Colon (tissue), 2 donors: Measurements from ENCODE around the gene FYN.

Source experiments
- FAIRE-seq: peaks from 2 replicates; lab custom pipeline; 2012; peaks lifted over from hg19 to GRCh38; lab: Jason Lieb, UNC
- donor health status: control.
- donor health status: control.

The FYN gene

DNA sequence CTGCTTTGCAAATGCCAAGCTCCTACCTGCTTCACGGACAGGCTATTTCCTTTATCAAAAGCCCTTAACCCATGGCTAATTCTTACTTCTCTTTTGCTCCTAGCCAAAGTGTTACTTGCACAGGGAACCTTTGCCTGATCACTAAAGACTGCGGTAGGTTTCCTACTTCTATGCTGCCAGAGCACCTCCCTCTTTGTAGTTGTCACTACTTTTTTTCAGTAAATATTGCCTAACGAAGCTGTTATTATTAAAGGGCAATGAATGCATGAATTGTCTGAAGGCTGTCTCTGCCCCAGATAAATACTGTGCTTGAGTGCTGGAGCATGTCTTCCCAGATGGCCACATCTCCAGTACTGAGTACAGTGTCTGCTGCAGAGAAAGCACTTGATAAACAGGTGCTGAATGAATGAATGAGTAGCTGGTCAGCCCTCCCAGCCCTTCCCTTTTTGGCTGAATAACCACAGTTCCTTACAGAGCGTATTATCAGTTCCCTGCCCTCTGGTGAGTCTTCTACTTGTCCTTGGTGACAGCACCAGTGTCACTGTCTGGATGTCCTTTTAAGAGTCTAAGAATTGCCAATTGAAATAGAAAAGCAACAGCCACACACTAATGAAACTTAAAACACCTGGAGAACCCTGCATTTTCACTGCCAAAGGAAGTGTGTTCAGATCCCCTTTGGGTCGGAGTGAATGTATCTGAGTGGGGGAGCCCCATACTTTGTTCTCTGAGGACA is 194.0 kb downstream of the FYN start:
- no peak for FAIRE-seq

DNA sequence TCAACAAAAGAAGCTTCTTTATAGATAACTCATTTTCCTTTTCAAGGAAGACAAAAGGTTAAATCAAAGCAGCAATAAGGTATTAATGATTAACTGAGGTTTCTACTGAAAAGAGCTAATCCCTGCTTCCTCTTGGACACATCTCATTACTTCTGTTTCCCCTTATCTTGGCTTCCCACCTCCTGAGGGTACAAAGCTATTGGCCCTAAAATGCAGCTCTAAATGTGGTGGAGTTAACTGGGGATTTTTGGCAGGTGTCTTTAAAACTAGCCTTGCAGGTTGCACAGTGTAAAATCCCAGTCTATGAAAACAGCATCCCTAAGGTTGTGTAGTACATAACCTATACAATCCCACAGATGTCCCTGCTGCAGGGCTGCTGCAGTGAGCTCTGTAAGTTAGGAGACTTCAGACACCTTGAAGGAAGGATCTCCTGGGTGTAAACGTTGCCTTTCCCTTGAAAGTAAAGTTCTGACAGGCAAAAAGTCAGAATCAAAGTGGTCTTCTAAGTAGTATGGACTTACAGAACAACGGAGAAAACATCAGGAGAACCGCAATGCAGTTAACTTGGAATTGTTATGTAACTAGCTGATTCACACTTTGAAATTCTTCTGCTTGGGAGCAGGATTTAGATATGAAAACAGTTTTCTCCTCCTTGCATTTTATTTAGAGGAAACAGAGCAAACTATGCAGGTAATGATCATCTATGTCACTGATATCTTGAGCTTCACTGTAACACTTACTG is 195.8 kb downstream of the FYN start:
- FAIRE-seq = no peak

DNA sequence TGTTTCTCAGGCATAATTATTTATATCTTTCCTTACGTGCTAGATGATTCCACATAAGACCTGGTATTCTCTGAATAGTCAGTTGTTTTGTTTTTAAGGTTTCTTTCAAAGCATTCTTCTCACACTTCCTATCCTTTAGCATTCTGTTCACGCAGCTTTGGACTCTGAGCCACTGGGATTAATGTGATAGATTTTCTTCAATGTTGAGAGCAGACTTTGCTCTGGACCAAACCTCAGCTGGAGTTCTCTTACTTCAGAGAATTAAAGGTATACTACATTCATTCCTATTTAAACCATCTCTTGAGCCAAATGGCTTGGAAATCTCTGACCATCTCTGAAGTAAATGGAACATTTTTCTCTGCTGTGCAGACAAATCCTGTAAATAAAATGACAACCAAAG is 196.9 kb downstream of the FYN start:
- FAIRE-seq = no peak

DNA sequence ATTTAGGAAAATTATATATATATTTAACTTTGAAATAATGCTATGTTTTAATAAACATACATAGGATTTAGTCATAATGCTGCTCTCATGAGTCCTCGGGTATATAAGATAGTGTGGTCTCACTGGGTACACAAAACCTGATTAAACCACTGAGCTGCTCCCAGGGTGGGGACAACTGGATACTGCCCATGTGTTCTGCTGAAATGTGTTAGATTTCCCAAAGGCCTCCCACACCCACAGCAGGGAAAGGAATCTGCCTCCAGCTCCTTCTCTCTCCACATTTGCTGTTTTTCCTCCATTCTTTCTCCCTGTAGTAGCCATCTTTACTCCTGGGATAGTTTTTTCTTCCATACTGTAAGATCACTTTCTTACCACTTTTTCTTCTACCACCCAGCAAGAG is 198.4 kb downstream of the FYN start:
- no peak for FAIRE-seq

DNA sequence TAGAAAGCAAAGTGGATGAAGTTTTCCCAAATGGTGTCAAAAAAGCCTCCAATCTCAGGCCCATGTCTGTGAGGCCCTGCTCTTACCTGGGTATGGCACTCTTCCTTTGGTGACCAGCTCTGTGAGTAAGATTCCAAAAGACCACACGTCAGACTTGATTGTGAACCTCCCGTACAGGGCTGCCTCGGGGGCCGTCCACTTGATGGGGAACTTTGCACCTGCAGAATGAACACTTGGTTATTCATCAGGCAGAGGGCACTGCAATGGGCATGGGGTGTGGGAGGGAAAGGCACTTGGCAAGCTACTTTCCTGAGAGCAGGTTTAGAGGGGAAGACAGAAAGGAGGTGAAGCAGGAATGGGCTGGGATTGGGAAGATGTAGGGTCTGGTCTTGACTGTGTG is 198.8 kb downstream of the FYN start:
- FAIRE-seq = no peak

DNA sequence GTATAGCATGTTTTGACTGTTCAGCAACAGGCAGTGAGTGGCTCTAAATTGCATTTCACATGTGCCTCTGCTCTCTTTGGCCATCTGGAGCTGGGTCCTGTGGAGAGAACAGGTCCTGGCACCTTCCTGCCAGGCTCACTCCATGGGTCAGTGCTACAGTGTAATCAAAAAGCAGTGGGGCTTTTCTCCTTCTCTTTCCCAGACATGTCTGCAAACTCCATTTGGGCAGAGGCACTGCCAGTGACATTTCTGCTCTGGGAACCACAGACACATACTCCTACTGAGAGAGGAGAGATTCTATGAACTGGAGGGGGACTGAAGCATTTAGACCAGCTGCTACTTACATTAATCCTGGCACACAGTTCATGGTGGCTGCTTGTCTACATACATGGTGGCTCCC is 199.3 kb downstream of the FYN start:
- no peak for FAIRE-seq

DNA sequence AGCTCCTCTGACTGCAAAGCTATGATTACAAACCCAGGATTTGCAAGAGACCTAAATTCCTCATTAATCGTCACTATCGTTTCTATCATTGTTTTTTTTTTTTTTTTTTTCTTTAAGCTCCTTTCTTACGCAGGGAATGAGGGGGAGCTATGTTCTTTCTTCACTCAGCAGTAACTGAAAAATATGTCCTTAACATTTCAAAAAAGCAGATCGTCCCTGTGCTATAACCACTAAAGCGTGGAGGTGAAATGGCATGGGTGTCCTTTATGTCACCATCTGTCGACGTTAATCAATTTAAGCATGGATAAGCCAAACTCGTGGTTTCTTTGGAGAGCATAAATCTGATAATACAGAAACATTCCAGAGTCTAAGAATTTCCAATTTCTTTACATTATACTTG is 199.7 kb downstream of the FYN start:
- no peak for FAIRE-seq

DNA sequence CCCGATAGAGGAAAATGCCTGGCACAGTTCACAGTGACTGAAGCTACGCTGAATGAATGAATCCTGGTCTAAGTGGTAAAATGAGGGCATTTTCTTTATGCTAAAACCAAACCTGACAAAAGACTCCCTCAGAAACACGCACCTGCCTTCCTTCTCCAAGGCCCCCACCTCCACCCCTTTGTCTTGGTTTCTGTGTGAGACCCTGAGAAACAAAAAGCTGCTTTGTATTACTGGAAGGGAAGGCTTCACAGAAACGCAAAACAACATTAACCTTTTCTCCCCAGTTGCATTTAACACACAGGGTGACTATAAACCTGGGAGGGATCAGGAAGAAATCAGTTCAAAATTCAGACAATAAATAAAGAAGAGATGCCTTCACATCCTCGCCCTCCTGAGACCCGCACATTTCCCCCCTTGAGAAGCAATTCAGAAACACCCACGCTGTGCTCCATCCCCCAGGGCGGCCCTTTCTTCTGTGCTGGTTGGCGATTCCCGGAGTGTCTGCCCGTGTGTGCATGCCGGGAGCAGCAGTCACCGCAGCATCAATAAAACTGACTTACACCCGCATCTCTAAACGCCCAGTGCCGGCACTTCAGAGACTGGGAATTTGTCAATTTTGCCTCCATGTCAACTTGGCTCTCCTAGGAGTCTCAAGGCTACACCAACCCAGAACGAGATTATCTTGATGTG is 200.3 kb downstream of the FYN start:
- FAIRE-seq = no peak

DNA sequence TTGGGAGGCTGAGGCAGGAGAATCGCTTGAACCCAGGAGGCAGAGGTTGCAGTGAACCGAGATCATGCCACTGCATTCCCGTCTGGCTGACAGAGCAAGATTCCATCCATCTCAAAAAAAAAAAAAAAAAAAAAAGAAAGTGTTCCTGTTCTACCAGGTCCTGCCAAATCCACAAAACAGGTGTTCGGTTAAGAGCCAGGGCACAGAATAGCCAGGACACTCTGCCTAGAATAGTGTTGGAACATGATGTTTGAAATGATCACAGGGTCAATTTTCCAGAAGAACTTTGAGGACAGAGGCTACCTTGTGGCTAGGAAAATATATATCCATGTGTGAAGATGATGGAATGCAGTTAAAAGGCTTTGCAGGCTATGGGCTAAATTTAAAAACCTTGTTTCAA is 203.9 kb downstream of the FYN start:
- FAIRE-seq = no peak

DNA sequence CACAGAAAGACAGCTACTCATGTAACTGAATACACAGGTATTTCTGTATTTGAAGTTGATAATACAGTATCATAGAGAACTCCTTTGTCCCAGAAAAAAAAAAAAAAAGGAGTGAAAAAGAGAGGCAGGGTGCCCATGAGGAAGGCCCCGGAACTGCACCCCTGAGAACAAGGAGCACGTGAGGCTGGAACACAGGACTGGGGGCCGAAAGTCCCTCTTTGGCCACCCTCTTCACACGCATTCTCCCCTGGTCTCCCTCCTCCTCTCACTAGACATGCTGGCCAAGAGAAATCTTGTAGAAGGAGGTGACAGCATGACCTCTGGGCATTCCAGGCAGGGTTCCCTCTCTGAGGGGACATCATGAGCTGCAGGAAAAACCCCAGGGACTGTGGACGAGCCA is 204.8 kb downstream of the FYN start:
- FAIRE-seq = no peak

DNA sequence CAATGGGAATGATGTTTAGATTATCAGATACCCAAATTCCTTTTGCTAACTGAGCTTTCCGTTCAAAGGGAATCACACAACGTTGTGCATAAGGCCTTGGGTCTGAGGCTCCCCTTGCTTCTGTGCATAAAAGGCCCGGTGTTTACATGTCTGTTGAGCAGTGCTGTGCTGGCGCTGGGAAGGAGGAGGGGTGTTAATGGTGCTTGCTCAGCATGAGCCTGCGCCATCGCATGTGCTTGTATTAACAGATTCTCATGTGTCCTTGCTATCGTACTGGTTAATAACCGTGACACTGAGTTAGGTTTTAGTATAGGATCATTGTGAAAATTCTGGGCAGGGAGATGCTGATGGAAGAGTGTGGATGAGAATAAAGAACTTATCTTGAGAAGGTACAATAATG is 205.3 kb downstream of the FYN start:
- FAIRE-seq = no peak

DNA sequence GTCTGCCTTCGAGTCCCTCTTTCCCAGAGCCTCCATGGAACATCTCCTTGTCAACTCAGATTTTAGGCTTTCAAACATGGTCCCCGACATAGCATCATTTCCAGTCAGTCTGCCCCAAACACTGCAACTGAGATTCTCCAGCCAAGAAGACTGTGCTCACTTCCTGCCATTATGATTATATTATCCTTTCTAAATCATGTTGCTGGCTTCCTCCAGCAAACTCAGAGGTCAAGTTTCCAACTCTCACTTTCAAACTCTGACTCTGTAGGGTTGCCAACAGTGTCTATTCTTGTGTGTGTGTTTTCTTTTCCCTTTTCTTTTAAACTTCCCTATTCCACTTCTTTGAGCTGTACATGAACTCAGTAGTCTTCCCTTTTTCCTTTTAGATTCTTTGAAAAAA is 206.4 kb downstream of the FYN start:
- no peak for FAIRE-seq

DNA sequence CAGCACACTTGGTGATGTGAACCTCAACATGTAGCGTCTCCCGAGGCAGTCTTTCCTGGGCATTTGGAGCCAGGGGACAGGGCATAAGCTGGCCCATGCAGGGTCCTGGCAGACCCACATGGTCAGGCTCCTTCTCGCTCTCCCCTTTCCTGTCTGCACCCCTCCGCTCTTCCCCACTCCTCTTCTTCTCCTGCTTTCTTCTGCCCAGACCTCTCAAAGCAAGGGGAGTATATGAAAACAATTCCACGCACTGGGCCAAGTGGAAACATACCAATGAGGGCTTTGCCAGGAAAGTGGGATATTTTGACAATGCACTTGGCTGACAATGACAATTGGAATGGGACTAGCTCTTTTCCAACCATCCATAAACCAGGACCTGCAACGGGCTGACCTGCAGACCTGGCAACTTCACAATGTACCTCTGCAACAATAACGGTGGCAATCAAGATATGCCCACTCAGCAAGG is 208.7 kb downstream of the FYN start:
- FAIRE-seq = no peak

DNA sequence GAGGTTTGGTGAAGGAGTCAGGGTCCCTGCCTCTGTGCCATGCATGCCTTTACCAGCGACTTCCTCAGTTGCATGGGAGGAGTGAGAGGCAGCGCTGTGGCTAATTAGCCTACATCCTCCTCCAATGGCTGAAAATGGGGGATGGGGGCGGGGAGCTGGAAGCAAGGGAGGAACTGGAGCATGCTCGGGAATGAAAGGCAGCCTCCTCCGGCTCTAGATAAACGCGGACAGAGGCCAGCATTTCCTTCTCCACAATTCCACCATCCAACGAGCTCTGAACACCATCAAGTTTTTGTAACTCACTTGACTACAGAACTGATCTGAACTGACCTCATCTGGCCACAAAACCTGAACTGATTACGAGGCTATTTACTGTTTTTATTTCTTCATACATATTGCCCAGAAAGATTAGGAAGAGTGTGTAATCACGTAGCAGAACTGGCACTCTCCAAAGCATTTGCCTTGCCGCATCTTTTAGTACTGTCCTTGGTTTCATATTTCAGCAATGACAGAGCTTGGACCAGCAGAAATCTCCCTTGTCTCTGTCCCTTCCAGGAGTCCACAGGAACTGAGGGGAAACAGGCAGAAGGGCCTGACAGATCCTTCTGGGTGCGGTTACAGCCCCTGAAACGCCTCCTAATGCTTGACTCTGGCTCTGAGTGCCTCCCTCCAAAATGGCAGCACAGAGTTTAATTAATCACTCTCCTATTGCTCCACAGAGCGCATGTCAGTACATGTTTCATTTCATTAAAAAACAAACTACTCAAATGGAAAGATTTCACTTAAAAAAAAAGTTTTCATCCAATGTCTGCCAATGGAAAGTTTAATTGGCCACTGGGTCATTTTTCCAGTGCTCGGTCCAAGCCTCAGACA is 209.3 kb downstream of the FYN start:
- FAIRE-seq = no peak

DNA sequence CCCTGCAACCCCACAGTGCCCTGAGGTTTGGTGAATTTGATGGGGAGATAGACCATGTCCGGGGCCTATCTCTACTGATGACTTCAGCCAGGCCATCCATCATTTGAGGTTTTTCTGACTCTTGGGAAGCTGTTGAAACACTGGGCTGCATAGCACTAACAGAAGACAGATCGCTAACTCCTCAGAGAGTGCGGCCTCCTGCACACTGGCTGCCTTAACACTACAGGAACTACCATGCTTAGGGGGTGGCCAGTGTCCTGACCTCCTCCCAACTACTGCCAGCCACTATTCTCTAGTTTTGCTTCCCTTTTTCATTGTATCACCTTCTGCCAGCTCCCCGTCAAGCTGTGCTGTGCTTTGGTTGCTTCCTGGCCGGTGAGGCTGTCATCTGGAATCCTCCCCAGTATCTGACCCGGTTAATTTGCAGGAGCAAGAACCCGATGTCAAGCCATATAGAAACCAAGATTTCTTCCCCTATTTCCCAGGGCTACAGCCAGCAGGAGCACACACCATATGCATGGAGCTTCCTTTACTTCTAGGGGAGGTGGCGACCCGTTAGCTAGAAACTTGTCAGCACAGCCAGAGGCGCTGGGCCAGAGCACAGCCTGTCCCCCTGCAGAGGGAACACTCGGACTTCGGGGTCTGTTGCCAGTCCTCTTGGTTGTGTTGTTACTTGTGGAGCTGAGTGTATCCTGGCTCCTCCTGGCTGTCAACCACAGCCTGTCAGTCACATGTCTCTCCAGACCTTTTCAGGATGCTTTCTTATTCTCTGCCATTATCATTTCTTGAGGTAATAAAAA is 210.3 kb downstream of the FYN start:
- FAIRE-seq = no peak

DNA sequence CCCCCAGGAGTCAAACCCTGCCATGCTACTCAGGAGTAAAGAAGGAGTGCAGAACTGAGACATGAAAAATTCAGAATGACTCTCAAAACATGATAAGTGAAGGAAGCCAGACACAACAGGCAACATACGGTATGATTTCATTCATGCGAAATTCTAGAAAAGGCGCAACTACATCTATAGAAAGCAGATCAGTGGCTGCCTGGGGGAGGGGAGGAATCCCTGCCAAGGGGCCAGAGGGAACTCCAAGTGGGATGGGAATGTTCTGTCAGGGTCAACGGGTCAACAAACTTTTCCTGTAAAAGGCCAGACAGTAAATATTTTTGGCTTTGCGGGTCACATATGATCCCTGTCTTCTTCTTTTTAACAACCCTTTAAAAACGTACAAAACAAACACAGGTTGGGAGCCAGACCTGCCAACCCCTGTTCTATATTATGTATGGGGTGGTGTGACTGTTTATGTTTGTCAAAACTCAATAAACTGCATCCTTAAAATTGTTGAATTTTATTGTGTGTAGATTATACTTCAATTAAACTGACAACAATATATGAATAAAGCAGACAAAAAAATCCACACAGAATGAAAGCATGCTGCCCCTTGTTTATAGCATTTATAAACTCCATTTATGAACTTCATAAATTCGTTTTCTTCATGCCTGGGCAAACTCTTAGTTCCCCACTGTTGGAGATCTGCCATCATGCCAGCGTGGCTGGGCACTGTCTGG is 211.0 kb downstream of the FYN start:
- FAIRE-seq = no peak

DNA sequence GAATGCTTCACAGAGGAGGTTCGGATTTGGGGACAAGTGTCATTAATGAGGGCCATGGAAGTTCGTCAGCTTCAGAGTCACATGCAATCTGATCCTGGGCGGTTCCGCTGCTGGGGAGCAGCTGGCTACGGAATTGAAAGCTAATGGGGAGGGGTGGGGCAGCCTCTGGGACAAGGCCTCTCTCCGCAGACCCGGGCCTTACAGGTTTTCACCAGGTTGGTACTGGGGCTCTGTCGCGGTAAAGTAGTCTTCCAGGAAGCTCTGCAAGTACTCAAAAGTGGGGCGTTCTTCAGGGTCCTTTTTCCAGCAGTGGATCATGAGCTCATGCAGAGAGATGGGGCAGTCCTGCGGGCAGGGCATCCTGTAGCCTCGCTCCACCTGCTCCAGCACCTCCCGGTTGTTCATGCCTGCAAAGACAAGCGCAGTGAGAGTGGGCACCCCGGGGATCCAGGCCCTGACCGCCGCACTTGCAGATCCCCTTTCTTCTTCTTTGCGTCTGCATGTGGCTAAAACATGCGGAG is 211.7 kb downstream of the FYN start:
- no peak for FAIRE-seq

DNA sequence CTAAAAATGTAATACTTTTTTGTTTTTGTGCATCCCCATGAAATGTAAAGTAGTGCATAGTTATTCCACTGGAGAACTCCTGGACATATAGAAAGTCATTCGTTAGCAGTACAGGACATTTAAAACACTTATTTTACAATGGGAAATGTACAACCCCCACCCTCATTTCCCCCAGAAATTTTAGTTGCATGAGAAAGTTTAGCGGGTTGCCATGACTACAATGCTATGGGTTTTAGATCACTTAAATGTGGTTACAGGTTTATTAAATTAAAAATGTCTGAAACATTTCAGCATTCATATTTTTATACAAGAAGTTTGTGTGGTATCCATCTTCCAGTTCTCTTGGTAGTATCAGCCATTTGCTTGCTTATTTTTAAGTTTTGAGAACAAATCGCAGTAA is 212.7 kb downstream of the FYN start:
- FAIRE-seq = no peak

DNA sequence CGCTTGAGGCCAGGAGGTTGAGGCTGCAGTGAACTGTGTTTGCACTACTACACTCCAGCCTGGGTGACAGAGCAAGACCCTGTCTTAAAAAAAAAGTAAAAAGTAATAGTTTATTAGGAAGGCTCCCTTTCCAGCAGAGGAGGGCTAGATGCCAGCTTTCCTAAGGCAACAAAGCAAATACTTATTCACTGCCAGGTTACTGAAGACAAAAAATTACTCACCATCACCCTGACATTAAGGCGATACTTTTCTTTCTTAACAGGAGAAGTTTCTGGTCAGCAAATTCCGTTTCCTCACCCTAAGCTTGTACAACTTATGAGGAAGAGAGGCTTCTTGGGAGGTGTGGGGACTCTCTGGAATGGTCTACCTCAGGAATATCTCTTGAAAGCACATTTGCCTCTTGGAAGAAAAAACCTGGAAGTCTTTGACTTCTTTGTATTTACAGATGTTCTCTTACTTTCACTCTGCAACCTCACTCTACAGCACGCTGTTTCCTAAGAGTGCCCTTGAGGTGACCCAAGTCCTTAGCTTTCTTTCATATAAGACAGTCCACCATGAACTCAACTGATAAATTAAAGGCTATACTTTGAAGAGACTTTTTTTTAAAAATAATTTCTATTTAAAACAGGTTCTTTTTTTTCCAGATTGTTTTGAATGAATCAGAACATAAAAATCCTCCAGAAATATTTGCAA is 214.6 kb downstream of the FYN start:
- no peak for FAIRE-seq

DNA sequence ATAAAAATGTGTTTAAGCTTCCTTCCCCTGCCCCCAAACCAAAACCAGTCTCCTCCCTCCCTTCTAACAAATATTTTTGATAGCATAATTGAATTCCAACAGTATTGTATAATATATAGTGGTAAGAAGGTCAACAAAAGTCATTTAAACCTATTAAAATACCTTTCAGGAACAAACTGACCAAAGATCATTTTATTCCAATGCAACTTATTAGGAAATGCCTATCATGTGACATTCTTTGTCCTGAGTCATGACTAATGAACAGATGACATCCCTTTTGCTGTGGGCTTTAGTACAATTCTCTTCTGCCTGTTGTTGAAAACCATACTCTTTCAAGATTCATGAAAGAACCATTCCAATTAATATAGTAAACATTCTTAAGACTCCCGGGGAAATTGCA is 216.1 kb downstream of the FYN start:
- FAIRE-seq = no peak
